ENCODE results near the gene RNF133. TPM values are rescaled to one million over a fixed set of nuclear protein-coding genes. Genes with fewer than 3 reads are reported as not detected.

RNF133 gene
- polyA plus RNA-seq, 1 donor (not counting 4 experiments of a cell fraction or from before 2014, with no cell fraction given), result not detected

DNA sequence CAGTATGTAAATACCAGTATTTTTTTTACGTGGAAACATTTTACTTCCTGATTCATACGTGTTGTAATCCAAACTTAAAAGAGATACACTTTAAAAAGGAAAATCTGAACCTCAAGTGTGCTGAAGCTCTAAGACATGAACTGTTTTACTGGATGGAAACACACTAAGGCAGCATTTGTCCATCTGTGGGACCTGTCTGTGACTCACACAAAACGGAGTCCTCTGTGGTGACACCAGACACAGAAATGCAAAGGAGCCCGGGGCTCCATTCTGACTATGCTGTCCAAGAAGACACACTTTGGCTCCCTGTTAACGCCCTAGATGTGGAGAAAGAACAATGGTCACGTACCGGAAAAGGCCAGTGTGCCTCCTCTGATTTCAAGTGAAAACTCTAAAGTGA, 23.9 kb downstream of the RNF133 start:
- H3K27ac ChIP-seq (ENCODE audit: control insufficient read depth, insufficient read depth, low read length), result no peak overlapping the region
- no peaks in the 10 kb centered on the region for H4K20me1 ChIP-seq (ENCODE audit: control insufficient read depth, extremely low read depth, insufficient read depth, low read length)
- no peak overlapping the region for H2AFZ ChIP-seq (ENCODE audit: control insufficient read depth, low read length)
- H3K4me1 ChIP-seq (ENCODE audit: control insufficient read depth, extremely low read depth, insufficient read depth, low read length), result no peaks in the 10 kb centered on the region
- H3K79me2 ChIP-seq (ENCODE audit: control insufficient read depth, insufficient read depth, low read length), result no peaks in the 10 kb centered on the region
- H3K4me3 ChIP-seq (ENCODE audit: control insufficient read depth in 2 of 3, extremely low read depth in 1 of 3, insufficient read depth in 2 of 3, low read depth in 1 of 3, low read length in 3 of 3), result no peak overlapping the region
- TF ChIP-seq EZH2 (IDR thresholded peaks at IDR 0.05; ENCODE audit: low read length), result no peak
- TF ChIP-seq, protein P1, sequence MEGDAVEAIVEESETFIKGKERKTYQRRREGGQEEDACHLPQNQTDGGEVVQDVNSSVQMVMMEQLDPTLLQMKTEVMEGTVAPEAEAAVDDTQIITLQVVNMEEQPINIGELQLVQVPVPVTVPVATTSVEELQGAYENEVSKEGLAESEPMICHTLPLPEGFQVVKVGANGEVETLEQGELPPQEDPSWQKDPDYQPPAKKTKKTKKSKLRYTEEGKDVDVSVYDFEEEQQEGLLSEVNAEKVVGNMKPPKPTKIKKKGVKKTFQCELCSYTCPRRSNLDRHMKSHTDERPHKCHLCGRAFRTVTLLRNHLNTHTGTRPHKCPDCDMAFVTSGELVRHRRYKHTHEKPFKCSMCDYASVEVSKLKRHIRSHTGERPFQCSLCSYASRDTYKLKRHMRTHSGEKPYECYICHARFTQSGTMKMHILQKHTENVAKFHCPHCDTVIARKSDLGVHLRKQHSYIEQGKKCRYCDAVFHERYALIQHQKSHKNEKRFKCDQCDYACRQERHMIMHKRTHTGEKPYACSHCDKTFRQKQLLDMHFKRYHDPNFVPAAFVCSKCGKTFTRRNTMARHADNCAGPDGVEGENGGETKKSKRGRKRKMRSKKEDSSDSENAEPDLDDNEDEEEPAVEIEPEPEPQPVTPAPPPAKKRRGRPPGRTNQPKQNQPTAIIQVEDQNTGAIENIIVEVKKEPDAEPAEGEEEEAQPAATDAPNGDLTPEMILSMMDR (optimal IDR thresholded peaks at IDR 0.05 in 1 of 3, IDR thresholded peaks at IDR 0.05 in 1 of 3, conservative IDR thresholded peaks at IDR 0.05 in 1 of 3; ENCODE audit: extremely low read depth in 1 of 3, insufficient read depth in 2 of 3, low read length in 3 of 3), result no peak
- no peak overlapping the region for H3K9ac ChIP-seq (ENCODE audit: control insufficient read depth, extremely low read depth, insufficient read depth, low read length)
- dilution Hi-C loops (cut with MboI; ENCODE audit: extremely low pct_ligation_motif_present, low sequenced_read_pairs), result no loop called here
- DNase-seq (ENCODE audit: low read depth, low spot score) (no peak), FAIRE-seq (no peak)
- H3K27me3 ChIP-seq (ENCODE audit: control insufficient read depth, extremely low read depth, insufficient read depth, low read length), result no peaks in the 10 kb centered on the region
- no peak overlapping the region for H3K4me2 ChIP-seq (ENCODE audit: control insufficient read depth, extremely low read depth, insufficient read depth, low read depth, low read length)
- no peaks in the 10 kb centered on the region for H3K9me3 ChIP-seq (ENCODE audit: control insufficient read depth, low read depth, low read length)
- no peaks in the 10 kb centered on the region for H3K36me3 ChIP-seq (ENCODE audit: control insufficient read depth in 2 of 2, extremely low read depth in 1 of 2, insufficient read depth in 2 of 2, low read length in 2 of 2)
- H3K9me1 ChIP-seq (ENCODE audit: control insufficient read depth, extremely low read depth, insufficient read depth, low read length), result no peaks in the 10 kb centered on the region

GRCh38 chr7:122674502-122674901, 24.4 kb downstream of the RNF133 start:
- DNase-seq (ENCODE audit: low read depth, low spot score) (no peak), FAIRE-seq (no peak)
- Histone ChIP-seq H3K9ac (ENCODE audit: control insufficient read depth, extremely low read depth, insufficient read depth, low read length) (no peak overlapping the region), H3K27ac (ENCODE audit: control insufficient read depth, insufficient read depth, low read length) (no peak overlapping the region), H3K4me3 (ENCODE audit: control insufficient read depth in 2 of 3, extremely low read depth in 1 of 3, insufficient read depth in 2 of 3, low read depth in 1 of 3, low read length in 3 of 3) (no peak overlapping the region), H3K9me3 (ENCODE audit: control insufficient read depth, low read depth, low read length) (no peaks in the 10 kb centered on the region), H2AFZ (ENCODE audit: control insufficient read depth, low read length) (no peak overlapping the region), H3K4me1 (ENCODE audit: control insufficient read depth, extremely low read depth, insufficient read depth, low read length) (no peaks in the 10 kb centered on the region), H3K9me1 (ENCODE audit: control insufficient read depth, extremely low read depth, insufficient read depth, low read length) (no peaks in the 10 kb centered on the region), H3K36me3 (ENCODE audit: control insufficient read depth in 2 of 2, extremely low read depth in 1 of 2, insufficient read depth in 2 of 2, low read length in 2 of 2) (no peaks in the 10 kb centered on the region), H3K4me2 (ENCODE audit: control insufficient read depth, extremely low read depth, insufficient read depth, low read depth, low read length) (no peak overlapping the region), H3K79me2 (ENCODE audit: control insufficient read depth, insufficient read depth, low read length) (no peaks in the 10 kb centered on the region), H3K27me3 (ENCODE audit: control insufficient read depth, extremely low read depth, insufficient read depth, low read length) (no peaks in the 10 kb centered on the region), H4K20me1 (ENCODE audit: control insufficient read depth, extremely low read depth, insufficient read depth, low read length) (no peaks in the 10 kb centered on the region)
- TF ChIP-seq, protein P1 (optimal IDR thresholded peaks at IDR 0.05 in 1 of 3, IDR thresholded peaks at IDR 0.05 in 1 of 3, conservative IDR thresholded peaks at IDR 0.05 in 1 of 3; ENCODE audit: extremely low read depth in 1 of 3, insufficient read depth in 2 of 3, low read length in 3 of 3), result no peak
- no peak for TF ChIP-seq EZH2 (IDR thresholded peaks at IDR 0.05; ENCODE audit: low read length)
- dilution Hi-C loops (cut with MboI; ENCODE audit: extremely low pct_ligation_motif_present, low sequenced_read_pairs), result no loop called here

All from keratinocyte (primary cell).